Measurements from ENCODE around the gene CCDC182. TPM values are rescaled to one million over a fixed set of nuclear protein-coding genes. Genes with fewer than 3 reads are reported as not detected.

Gene CCDC182
- total RNA-seq, 1 donor, result not detected

DNA sequence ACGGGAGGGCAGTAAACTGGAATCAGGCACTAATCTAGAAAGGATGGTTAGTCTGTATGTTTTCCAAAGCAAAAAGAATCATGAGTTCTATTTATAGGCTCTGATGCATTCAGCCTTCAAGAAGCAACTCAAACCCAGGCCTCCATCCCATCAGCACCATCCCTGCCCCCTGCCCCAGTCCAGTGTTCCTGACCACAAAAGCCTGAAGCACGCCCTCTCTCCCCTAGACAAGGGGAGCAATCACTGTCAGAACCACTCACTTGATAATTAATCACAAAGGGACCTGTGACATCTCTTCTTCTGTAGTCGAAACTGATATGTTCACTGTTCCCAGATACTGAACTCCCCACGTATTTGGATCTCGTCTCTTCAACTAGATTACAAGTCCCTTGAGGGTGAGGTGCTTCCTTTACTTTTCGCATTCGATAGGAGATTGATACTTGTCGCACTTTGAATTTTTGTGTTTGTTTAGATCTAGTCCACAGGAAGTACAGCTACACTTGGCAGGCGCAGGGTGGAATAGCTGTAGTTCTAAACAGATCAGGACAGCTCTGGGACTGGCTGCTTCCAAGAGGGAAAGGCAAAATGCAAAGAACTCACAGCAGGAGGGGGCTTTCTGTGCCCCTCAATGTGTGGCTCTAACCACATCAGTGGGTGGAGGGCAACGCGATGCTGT, 36.4 kb upstream of the CCDC182 start:
- H3K36me3 ChIP-seq (ENCODE audit: insufficient read depth, low read length), result no peaks in the 10 kb centered on the region
- no peaks in the 10 kb centered on the region for H3K79me2 ChIP-seq (ENCODE audit: insufficient read depth, low read length)
- DNase-seq (ENCODE audit: insufficient read length, low spot score, missing footprints), result no peak
- TF ChIP-seq, protein P1, sequence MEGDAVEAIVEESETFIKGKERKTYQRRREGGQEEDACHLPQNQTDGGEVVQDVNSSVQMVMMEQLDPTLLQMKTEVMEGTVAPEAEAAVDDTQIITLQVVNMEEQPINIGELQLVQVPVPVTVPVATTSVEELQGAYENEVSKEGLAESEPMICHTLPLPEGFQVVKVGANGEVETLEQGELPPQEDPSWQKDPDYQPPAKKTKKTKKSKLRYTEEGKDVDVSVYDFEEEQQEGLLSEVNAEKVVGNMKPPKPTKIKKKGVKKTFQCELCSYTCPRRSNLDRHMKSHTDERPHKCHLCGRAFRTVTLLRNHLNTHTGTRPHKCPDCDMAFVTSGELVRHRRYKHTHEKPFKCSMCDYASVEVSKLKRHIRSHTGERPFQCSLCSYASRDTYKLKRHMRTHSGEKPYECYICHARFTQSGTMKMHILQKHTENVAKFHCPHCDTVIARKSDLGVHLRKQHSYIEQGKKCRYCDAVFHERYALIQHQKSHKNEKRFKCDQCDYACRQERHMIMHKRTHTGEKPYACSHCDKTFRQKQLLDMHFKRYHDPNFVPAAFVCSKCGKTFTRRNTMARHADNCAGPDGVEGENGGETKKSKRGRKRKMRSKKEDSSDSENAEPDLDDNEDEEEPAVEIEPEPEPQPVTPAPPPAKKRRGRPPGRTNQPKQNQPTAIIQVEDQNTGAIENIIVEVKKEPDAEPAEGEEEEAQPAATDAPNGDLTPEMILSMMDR (IDR thresholded peaks at IDR 0.05; ENCODE audit: extremely low read depth, low read depth, low read length), result no peak
- H3K27me3 ChIP-seq (ENCODE audit: insufficient read depth, low read length), result peaks cover 8% of the 10 kb centered on the region
- H3K4me2 ChIP-seq (ENCODE audit: insufficient read depth, low read length), result no peak overlapping the region
- peaks cover 2% of the 10 kb centered on the region for H4K20me1 ChIP-seq (ENCODE audit: insufficient read depth, low read length)
- no peaks in the 10 kb centered on the region for H3K4me1 ChIP-seq (ENCODE audit: insufficient read depth, low read length)
- no peaks in the 10 kb centered on the region for H3K9me3 ChIP-seq (ENCODE audit: low read depth, low read length)
- H2AFZ ChIP-seq (ENCODE audit: low read length), result no peak overlapping the region
- H3K27ac ChIP-seq (ENCODE audit: low read depth, low read length), result no peak overlapping the region
- H3K4me3 ChIP-seq (ENCODE audit: insufficient read depth, low read length), result no peak overlapping the region

DNA sequence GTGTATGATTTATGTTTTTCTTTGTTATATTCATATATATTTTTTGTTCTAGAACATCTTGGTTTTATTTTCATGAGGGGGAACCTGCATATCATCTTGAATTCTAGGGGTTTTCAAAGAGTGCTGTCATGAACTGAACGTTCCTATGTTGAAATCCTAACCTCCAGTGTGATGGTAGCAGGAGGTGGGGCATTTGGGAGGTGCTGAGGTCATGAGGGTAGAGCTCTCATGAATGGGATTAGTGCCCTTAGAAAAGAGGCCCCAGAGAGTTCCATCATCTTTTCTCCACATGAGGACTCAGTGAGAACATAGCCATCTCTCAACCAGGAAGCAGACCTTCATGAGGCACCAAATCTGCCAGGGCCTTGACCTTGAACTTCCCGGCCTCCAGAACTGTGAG, 34.6 kb upstream of the CCDC182 start:
- no peak for DNase-seq (ENCODE audit: insufficient read length, low spot score, missing footprints)
- Histone ChIP-seq H3K4me2 (ENCODE audit: insufficient read depth, low read length) (no peak overlapping the region), H2AFZ (ENCODE audit: low read length) (no peak overlapping the region), H3K9me3 (ENCODE audit: low read depth, low read length) (no peaks in the 10 kb centered on the region), H4K20me1 (ENCODE audit: insufficient read depth, low read length) (peaks cover 2% of the 10 kb centered on the region), H3K79me2 (ENCODE audit: insufficient read depth, low read length) (no peaks in the 10 kb centered on the region), H3K27ac (ENCODE audit: low read depth, low read length) (no peak overlapping the region), H3K27me3 (ENCODE audit: insufficient read depth, low read length) (peaks cover 6% of the 10 kb centered on the region), H3K4me3 (ENCODE audit: insufficient read depth, low read length) (no peak overlapping the region), H3K4me1 (ENCODE audit: insufficient read depth, low read length) (no peaks in the 10 kb centered on the region), H3K36me3 (ENCODE audit: insufficient read depth, low read length) (no peaks in the 10 kb centered on the region)
- TF ChIP-seq, protein P1 (IDR thresholded peaks at IDR 0.05; ENCODE audit: extremely low read depth, low read depth, low read length), result no peak

DNA sequence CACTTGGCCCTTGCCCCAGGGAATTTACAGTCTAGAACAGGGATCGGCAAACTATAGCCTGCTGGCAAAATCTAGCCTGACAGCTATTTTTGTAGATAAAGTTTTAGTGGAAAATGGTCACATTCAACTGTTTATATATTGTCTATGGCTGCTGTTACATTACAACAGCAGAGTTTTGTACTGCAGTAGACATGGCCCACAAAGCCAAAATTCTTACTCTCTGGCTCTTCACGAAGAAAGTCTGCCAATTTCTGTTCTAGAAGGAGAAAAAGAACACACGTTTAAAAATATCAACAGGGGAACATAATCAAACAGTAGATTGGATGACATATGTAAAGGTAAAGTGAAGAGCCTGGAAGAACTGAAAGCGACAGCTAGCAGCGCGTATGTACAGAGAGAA, 33.2 kb upstream of the CCDC182 start:
- H3K36me3 ChIP-seq (ENCODE audit: insufficient read depth, low read length), result no peaks in the 10 kb centered on the region
- TF ChIP-seq, protein P1 (IDR thresholded peaks at IDR 0.05; ENCODE audit: extremely low read depth, low read depth, low read length), result no peak
- H4K20me1 ChIP-seq (ENCODE audit: insufficient read depth, low read length), result no peaks in the 10 kb centered on the region
- H3K27me3 ChIP-seq (ENCODE audit: insufficient read depth, low read length), result peaks cover 2% of the 10 kb centered on the region
- H3K27ac ChIP-seq (ENCODE audit: low read depth, low read length), result no peak overlapping the region
- H3K4me3 ChIP-seq (ENCODE audit: insufficient read depth, low read length), result no peak overlapping the region
- no peaks in the 10 kb centered on the region for H3K4me1 ChIP-seq (ENCODE audit: insufficient read depth, low read length)
- no peak overlapping the region for H3K4me2 ChIP-seq (ENCODE audit: insufficient read depth, low read length)
- H3K79me2 ChIP-seq (ENCODE audit: insufficient read depth, low read length), result no peaks in the 10 kb centered on the region
- H2AFZ ChIP-seq (ENCODE audit: low read length), result no peak overlapping the region
- H3K9me3 ChIP-seq (ENCODE audit: low read depth, low read length), result no peaks in the 10 kb centered on the region
- DNase-seq (ENCODE audit: insufficient read length, low spot score, missing footprints), result no peak

DNA sequence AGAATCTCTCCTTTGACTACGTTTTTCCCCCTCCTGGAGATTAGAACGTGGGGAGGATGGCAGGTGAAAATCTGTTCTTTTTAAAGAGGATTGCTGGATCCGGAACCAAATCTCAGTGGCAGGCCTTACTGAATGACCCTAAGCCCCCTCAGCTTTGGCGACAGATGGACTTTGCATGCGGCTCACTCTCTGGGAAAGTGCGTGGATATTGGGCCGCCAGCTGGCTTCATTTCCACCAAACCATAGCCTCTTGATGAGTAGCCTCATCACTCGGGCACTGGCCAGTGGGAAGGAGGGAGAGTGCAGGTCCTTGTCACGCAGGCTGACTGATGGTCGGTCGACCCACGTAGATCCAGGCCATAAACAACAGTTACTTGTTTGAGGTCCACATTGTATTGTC, 31.3 kb upstream of the CCDC182 start:
- Histone ChIP-seq H3K4me3 (ENCODE audit: insufficient read depth, low read length) (no peak overlapping the region), H3K4me2 (ENCODE audit: insufficient read depth, low read length) (no peak overlapping the region), H2AFZ (ENCODE audit: low read length) (no peak overlapping the region), H3K79me2 (ENCODE audit: insufficient read depth, low read length) (no peaks in the 10 kb centered on the region), H4K20me1 (ENCODE audit: insufficient read depth, low read length) (no peaks in the 10 kb centered on the region), H3K36me3 (ENCODE audit: insufficient read depth, low read length) (no peaks in the 10 kb centered on the region), H3K4me1 (ENCODE audit: insufficient read depth, low read length) (no peaks in the 10 kb centered on the region), H3K27me3 (ENCODE audit: insufficient read depth, low read length) (peaks cover 2% of the 10 kb centered on the region), H3K9me3 (ENCODE audit: low read depth, low read length) (no peaks in the 10 kb centered on the region), H3K27ac (ENCODE audit: low read depth, low read length) (no peak overlapping the region)
- TF ChIP-seq, protein P1 (IDR thresholded peaks at IDR 0.05; ENCODE audit: extremely low read depth, low read depth, low read length), result no peak
- no peak for DNase-seq (ENCODE audit: insufficient read length, low spot score, missing footprints)
